NB4 (cell line): ENCODE data around the gene PTGFRN.

Source experiments
- DNase-seq: peaks from one replicate; pipeline ENCODE4 v3.0.0; 2010; ENCODE audit warnings: low read depth
- H3K4me3 ChIP-seq: one replicate; pipeline ENCODE4 v1.5.1; 2011; ENCODE audit warnings: mild to moderate bottlenecking, low read depth, low read length, moderate library complexity
- MYC ChIP-seq: IDR thresholded peaks from 2 replicates; pipeline ENCODE4 v1.6.1; 2011; ENCODE audit warnings: low read depth, low read length
- POLR2A ChIP-seq: IDR thresholded peaks from 2 replicates; pipeline ENCODE4 v1.6.1; 2011; ENCODE audit warnings: mild to moderate bottlenecking; ENCODE audit not compliant: insufficient read length; ENCODE audit errors: extremely low read depth
- TF ChIP-seq, protein P1 (sequence below): IDR thresholded peaks from 2 replicates; pipeline ENCODE4 v1.6.1; 2011; ENCODE audit warnings: low read depth, low read length
- TF ChIP-seq, protein P2 (sequence below): IDR thresholded peaks from one replicate; pipeline ENCODE4 v1.5.1; 2012; ENCODE audit warnings: low read depth, low read length

Gene PTGFRN

DNA sequence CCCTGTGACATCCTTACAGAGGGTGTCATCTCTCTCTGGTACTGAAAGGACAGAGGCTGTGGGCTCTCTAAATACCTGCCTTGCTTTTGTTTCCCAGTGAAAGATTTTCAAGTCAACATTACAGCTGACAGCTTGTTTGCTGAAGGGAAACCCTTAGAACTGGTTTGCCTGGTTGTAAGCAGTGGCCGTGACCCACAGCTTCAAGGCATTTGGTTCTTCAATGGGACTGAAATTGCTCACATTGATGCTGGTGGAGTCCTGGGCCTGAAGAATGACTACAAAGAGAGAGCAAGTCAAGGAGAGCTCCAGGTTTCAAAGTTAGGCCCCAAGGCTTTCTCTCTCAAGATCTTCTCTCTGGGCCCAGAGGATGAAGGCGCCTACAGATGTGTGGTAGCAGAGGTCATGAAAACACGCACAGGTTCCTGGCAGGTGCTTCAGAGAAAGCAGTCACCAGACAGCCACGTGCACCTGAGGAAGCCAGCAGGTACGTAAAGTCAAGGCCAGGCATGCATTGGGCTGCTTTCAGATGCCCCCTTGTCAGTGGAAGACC, 103.7 kb downstream of the PTGFRN start:
- no peak for DNase-seq
- H3K4me3 ChIP-seq = no peak overlapping the region
- TF ChIP-seq, protein P1, sequence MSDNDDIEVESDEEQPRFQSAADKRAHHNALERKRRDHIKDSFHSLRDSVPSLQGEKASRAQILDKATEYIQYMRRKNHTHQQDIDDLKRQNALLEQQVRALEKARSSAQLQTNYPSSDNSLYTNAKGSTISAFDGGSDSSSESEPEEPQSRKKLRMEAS = no peak

DNA sequence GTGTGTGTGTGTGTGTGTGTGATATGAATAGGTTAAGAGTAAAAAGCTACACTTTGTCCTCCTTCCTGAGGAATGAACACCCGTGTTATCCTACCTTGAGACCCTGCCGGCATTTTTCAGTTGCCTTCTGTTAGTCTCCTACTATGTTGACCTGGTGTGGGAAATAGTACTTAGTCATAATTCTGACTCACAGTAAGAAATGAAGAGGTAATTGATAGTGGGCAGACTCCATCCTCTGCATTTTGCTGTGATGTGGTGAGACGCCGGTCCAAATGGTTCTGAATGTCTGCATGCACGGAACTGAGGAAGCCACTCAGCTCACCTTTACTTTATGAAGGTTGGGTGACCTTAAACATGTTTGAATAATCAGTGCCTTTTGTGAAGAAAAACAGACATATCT, 104.5 kb downstream of the PTGFRN start:
- H3K4me3 ChIP-seq = no peak overlapping the region
- no peak for TF ChIP-seq MYC
- TF ChIP-seq, protein P2, sequence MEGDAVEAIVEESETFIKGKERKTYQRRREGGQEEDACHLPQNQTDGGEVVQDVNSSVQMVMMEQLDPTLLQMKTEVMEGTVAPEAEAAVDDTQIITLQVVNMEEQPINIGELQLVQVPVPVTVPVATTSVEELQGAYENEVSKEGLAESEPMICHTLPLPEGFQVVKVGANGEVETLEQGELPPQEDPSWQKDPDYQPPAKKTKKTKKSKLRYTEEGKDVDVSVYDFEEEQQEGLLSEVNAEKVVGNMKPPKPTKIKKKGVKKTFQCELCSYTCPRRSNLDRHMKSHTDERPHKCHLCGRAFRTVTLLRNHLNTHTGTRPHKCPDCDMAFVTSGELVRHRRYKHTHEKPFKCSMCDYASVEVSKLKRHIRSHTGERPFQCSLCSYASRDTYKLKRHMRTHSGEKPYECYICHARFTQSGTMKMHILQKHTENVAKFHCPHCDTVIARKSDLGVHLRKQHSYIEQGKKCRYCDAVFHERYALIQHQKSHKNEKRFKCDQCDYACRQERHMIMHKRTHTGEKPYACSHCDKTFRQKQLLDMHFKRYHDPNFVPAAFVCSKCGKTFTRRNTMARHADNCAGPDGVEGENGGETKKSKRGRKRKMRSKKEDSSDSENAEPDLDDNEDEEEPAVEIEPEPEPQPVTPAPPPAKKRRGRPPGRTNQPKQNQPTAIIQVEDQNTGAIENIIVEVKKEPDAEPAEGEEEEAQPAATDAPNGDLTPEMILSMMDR = no peak
- no peak for TF ChIP-seq POLR2A
- TF ChIP-seq, protein P1 = no peak
- no peak for DNase-seq

DNA sequence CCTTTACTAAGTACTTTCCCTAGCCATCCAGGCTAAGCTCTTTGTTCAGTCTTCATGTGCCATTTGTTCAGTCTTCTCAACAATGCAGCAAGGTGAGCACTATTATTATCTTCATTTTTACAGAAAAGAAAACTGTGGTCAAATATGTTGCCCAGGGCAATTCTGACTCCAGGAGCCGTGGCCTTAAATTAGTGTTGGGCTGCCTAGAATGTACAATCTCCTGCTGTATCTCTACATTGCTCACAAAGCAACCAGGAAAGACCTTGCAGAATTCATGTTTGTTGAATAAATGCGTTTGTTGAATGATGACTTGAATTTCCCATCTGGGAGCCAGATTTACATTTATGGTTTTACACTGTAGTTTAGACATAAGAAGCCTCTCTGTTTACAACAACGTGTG, 106.0 kb downstream of the PTGFRN start:
- DNase-seq = no peak
- TF ChIP-seq POLR2A = no peak
- no peak for TF ChIP-seq MYC
- TF ChIP-seq, protein P2 = no peak
- TF ChIP-seq, protein P1 = no peak
- no peak overlapping the region for H3K4me3 ChIP-seq

DNA sequence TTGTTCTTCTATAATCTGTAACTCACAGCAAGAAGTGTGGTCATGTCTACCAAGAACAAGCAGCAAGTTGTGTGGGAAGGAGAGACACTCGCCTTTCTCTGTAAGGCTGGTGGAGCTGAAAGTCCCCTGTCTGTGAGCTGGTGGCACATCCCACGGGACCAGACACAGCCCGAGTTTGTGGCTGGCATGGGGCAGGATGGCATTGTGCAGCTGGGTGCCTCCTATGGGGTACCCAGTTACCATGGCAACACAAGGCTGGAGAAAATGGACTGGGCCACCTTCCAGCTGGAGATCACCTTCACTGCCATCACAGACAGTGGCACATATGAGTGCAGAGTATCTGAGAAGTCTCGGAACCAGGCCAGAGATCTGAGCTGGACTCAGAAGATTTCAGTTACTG, 107.3 kb downstream of the PTGFRN start:
- TF ChIP-seq, protein P1 = no peak
- TF ChIP-seq POLR2A (no peak), MYC (no peak)
- TF ChIP-seq, protein P2 = no peak
- no peak for DNase-seq
- H3K4me3 ChIP-seq = no peak overlapping the region

DNA sequence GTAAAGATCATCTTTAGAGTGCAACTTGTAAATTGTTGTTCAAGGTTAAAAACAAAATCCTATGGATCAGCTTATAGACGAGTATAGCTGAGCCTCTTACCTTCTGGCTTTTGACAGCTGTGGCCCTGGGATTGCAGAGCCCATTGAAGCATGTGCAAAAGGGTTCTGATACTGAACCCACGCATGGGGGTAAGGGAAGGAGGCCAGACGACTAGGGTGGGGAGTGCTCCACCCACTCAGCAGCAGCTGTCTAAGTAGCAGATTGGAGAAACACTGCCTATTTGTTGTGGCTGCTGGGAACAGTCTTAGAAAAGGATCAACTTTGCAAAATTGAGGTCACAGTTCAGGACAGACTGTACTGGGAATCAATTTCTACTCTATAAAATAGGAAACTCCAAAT, 107.9 kb downstream of the PTGFRN start:
- DNase-seq = no peak
- no peak overlapping the region for H3K4me3 ChIP-seq
- TF ChIP-seq POLR2A = no peak
- TF ChIP-seq, protein P2 = no peak
- TF ChIP-seq, protein P1 = no peak
- TF ChIP-seq MYC = no peak

DNA sequence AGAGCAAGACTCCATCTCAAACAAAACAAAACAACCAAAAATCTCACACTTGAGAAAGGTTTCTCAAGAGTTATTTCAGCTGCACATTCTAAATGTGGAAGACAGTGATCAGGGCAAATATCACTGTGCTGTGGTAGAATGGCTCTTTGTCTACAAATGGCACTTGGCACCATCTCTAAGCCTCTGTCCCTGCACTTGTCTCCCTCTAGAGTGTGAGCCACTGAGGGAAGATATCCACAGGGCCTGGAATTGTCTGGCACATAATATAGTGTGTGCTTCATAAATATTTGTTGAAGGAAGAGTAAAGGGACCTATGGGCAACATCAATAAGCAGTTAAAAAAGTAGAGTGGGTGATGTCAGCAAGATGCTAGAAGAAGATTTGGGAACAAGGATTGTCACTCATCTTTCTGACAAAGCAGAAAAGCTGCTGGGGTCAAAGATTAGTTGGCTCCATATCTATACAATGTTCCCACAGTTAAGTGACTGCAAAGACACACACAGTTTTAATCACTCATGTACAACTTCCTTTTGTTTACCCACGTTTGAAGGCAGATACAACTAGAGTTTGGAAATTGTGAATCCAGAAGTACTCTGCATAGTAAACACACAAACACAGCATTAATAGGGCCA, 110.9 kb downstream of the PTGFRN start:
- no peak for DNase-seq
- TF ChIP-seq POLR2A (no peak), MYC (no peak)
- TF ChIP-seq, protein P2 = no peak
- TF ChIP-seq, protein P1 = no peak

More for the DNA sequence above, 110.9 kb downstream of the PTGFRN start:
- H3K4me3 ChIP-seq = no peak overlapping the region
